Measurements from ENCODE around the gene NFIA. TPM values are rescaled to one million over a fixed set of nuclear protein-coding genes. Genes with fewer than 3 reads are reported as not detected.

NFIA gene
- total RNA-seq, 1 donor from 2014 or later = 1.2 TPM

DNA sequence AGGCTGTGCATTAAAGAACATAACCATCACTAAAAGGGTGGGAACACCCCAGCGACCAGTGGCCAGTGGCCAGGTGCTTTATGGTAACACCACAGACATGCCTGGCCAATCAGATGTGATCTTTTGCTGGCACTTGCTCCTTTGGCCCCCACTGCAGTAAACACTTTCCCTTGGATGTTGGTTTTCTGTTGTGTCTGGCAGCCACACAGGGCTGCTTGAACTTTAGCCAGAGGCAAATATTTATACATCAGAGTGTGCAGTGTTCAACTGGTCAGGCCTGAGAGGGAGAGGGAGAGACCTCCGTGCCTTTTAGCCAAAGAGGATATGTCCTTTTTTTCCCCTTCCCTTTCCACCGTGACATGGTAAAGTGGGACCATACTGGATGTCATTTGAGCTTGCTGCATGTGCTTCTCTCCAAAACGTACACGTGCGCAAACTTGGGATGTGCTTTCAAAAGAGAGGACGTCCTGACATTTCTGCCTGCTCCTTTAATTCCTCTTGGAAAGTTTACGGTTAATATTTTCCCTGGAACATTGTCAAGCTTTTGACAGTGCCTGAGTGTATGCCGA, 101.2 kb downstream of the NFIA start:
- TF ChIP-seq, protein P1, sequence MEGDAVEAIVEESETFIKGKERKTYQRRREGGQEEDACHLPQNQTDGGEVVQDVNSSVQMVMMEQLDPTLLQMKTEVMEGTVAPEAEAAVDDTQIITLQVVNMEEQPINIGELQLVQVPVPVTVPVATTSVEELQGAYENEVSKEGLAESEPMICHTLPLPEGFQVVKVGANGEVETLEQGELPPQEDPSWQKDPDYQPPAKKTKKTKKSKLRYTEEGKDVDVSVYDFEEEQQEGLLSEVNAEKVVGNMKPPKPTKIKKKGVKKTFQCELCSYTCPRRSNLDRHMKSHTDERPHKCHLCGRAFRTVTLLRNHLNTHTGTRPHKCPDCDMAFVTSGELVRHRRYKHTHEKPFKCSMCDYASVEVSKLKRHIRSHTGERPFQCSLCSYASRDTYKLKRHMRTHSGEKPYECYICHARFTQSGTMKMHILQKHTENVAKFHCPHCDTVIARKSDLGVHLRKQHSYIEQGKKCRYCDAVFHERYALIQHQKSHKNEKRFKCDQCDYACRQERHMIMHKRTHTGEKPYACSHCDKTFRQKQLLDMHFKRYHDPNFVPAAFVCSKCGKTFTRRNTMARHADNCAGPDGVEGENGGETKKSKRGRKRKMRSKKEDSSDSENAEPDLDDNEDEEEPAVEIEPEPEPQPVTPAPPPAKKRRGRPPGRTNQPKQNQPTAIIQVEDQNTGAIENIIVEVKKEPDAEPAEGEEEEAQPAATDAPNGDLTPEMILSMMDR (IDR thresholded peaks at IDR 0.05; ENCODE audit: unreplicated experiment) = no peak
- Mint-ChIP-seq H3K27me3 (peaks cover 36% of the 10 kb centered on the region), H3K9me3 (ENCODE audit: low read depth) (no peaks in the 10 kb centered on the region), H3K4me3 (ENCODE audit: low read depth) (no peak overlapping the region), H3K4me1 (ENCODE audit: low read depth) (peaks cover 5% of the 10 kb centered on the region), H3K27ac (no peak overlapping the region), H3K36me3 (ENCODE audit: insufficient read depth) (no peaks in the 10 kb centered on the region)
- DNase-seq (ENCODE audit: low spot score, unreplicated experiment) = no peak

DNA sequence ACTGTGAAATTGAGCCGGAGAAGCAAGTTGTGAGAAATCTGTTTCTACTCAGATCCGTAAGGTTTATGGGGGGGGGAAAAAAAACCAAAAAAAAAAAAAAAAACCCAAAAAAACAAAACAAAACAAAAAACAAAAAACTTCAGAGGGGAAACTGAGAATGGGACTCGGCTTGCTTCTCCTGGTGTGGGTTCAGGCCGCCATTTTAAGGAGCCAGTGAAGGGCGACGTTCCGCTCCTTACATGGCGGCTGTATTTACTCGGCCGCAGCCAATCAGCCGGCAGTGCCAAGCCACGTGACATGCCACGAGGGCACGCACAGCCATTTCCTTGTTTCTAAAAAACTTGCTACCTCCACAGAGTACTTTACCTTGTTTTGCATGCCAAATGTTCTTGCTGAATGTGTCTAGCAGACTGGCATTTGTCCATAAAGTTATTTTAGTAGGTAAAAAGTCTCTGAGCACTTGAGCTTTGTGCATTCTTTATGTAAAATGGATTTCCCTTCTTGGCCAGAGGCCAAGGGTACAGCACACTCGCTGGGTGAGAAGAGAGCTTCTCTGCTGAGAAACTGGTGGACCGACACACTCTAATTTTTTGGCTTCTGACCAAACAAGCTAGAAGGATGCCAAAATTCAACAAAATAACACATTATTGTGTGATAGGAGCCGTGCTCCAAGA, 101.8 kb downstream of the NFIA start:
- H3K9me3 Mint-ChIP-seq (ENCODE audit: low read depth) = no peaks in the 10 kb centered on the region
- TF ChIP-seq, protein P1 (IDR thresholded peaks at IDR 0.05; ENCODE audit: unreplicated experiment) = no peak
- H3K27me3 Mint-ChIP-seq = peaks cover 34% of the 10 kb centered on the region
- H3K27ac Mint-ChIP-seq = no peak overlapping the region
- no peaks in the 10 kb centered on the region for H3K36me3 Mint-ChIP-seq (ENCODE audit: insufficient read depth)
- no peak for DNase-seq (ENCODE audit: low spot score, unreplicated experiment)
- no peak overlapping the region for H3K4me3 Mint-ChIP-seq (ENCODE audit: low read depth)
- H3K4me1 Mint-ChIP-seq (ENCODE audit: low read depth) = peaks cover 5% of the 10 kb centered on the region

DNA sequence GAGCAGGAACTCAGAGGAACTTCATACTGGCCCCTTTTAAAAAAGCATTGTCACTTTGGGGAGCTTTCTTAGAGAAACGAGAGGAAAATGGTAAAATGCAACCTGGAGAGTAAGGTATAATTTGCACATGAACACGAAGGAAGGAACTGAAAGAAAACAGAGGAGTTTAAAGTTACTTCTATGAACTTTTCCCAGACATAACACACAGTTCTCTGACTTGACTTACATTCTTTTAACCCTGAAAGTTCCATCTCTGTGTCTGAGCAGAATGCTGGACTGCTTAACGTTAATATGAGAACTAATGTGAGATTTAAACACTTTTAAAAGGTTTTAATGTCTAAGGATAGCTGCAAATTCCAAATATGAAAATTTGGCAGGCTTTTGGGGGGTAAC, 102.3 kb downstream of the NFIA start:
- Mint-ChIP-seq H3K27ac (no peak overlapping the region), H3K9me3 (ENCODE audit: low read depth) (no peaks in the 10 kb centered on the region), H3K36me3 (ENCODE audit: insufficient read depth) (no peaks in the 10 kb centered on the region), H3K4me1 (ENCODE audit: low read depth) (peaks cover 5% of the 10 kb centered on the region), H3K4me3 (ENCODE audit: low read depth) (no peak overlapping the region), H3K27me3 (peaks cover 34% of the 10 kb centered on the region)
- TF ChIP-seq, protein P1 (IDR thresholded peaks at IDR 0.05; ENCODE audit: unreplicated experiment) = no peak
- DNase-seq (ENCODE audit: low spot score, unreplicated experiment) = no peak

DNA sequence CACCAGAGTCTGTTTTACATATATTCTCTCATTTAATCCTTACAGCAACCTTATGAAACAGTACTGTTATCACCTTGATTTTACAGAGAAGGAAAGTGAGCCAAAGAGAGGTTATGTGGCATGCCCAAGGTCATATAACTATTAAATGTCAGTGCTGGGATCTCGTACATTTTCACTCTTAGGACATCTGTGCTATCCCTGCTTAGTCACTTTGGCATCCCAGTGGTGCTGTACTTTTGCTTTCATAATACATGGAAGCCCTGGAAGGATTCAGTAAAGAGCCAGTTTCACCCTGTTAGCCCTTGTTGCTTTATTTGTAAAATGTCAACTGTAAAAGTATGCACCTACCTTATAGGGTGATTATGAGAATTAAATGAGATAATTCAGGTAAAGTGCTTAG, 104.4 kb downstream of the NFIA start:
- Mint-ChIP-seq H3K36me3 (ENCODE audit: insufficient read depth) (no peaks in the 10 kb centered on the region), H3K27me3 (peaks cover 41% of the 10 kb centered on the region), H3K27ac (peak overlapping the region; percentile 2), H3K4me1 (ENCODE audit: low read depth) (peaks cover 5% of the 10 kb centered on the region), H3K9me3 (ENCODE audit: low read depth) (no peaks in the 10 kb centered on the region), H3K4me3 (ENCODE audit: low read depth) (no peak overlapping the region)
- TF ChIP-seq, protein P1 (IDR thresholded peaks at IDR 0.05; ENCODE audit: unreplicated experiment) = no peak
- DNase-seq (ENCODE audit: low spot score, unreplicated experiment) = no peak

DNA sequence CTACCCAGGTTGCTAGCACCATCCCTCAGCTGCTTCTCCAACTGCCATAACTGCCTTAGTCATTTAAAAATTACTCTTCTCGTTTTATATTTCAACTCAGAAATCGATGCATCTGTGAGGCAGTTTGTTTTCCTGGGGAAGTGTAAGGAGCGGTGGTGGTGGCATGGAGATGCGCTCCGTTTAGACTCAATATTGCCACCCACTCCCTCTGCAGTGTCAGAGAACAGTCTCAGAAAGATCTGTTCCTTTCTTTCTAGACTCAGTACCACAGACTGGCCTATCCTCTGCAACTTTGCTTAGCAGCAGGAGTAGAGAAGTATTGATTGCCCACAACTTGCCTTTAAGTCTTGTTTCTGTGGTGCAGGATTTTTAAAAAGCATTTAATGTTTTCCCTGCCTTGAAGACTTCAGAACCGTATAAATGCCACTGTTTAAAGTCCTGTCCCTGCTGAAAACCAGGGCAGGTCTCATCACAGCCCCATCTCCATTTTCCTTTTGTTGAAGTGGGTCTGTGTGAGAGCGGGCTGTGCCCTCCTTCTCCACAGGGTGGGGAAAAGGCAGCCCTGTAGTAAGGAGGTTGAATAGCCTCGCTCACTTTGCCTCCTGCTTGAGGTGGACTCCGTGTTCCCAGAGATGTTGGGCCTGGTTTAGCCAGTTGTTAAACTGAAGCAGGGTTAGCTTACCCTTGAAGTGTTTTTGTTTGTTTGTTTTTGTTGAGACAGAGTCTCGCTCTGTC, 105.2 kb downstream of the NFIA start:
- Mint-ChIP-seq H3K9me3 (ENCODE audit: low read depth) (no peaks in the 10 kb centered on the region), H3K36me3 (ENCODE audit: insufficient read depth) (no peaks in the 10 kb centered on the region), H3K27ac (peak overlapping the region; percentile 2), H3K4me1 (ENCODE audit: low read depth) (peaks cover 5% of the 10 kb centered on the region), H3K27me3 (peaks cover 41% of the 10 kb centered on the region), H3K4me3 (ENCODE audit: low read depth) (no peak overlapping the region)
- TF ChIP-seq, protein P1 (IDR thresholded peaks at IDR 0.05; ENCODE audit: unreplicated experiment) = no peak
- no peak for DNase-seq (ENCODE audit: low spot score, unreplicated experiment)

All from progenitor cell of endocrine pancreas (in vitro differentiated cells).